H9 (cell line): ENCODE data around the gene GUCY2D. TPM values are rescaled to one million over a fixed set of nuclear protein-coding genes. Genes with fewer than 3 reads are reported as not detected.
A peak's percentile ranks its signal among the peaks of the same experiment; 100 is the strongest.

ENCODE experiments used
- DNase-seq: peaks from one replicate; pipeline ENCODE4 v3.0.0-alpha.2; 2017
- H2AFZ ChIP-seq: one replicate; pipeline ENCODE4 v1.6.1; 2013; ENCODE audit warnings: mild to moderate bottlenecking, low read length, control low read depth, moderate library complexity
- H2AK5ac ChIP-seq: 2 replicates; pipeline ENCODE4 v1.6.1; 2013; ENCODE audit warnings: low read length, control low read depth, mixed read lengths; ENCODE audit not compliant: insufficient read length
- H2BK120ac ChIP-seq: one replicate; pipeline ENCODE4 v1.6.1; 2013; ENCODE audit warnings: low read depth, mild to moderate bottlenecking, low read length, control low read depth, inconsistent platforms; ENCODE audit not compliant: poor library complexity, severe bottlenecking
- H2BK12ac ChIP-seq: 2 replicates; pipeline ENCODE4 v1.6.1; 2013; ENCODE audit warnings: low read length, control low read depth, mixed read lengths, low read depth; ENCODE audit not compliant: insufficient read length
- H2BK15ac ChIP-seq: 2 replicates; pipeline ENCODE4 v1.6.1; 2013; ENCODE audit warnings: low read depth, low read length, control low read depth
- H2BK20ac ChIP-seq: one replicate; pipeline ENCODE4 v1.6.1; 2013; ENCODE audit warnings: low read depth, mild to moderate bottlenecking, low read length, control low read depth, inconsistent platforms; ENCODE audit not compliant: poor library complexity, severe bottlenecking
- H2BK5ac ChIP-seq: 2 replicates; pipeline ENCODE4 v1.6.1; 2013; ENCODE audit warnings: low read length, control low read depth, mixed read lengths; ENCODE audit not compliant: insufficient read length
- H3K14ac ChIP-seq: 2 replicates; pipeline ENCODE4 v1.6.1; 2013; ENCODE audit warnings: low read length, control low read depth; ENCODE audit not compliant: insufficient read depth
- H3K18ac ChIP-seq: 2 replicates; pipeline ENCODE4 v1.6.1; 2013; ENCODE audit warnings: low read depth, mild to moderate bottlenecking, mixed read lengths, low read length, control low read depth; ENCODE audit not compliant: insufficient read length
- H3K23ac ChIP-seq: 2 replicates; pipeline ENCODE4 v1.6.1; 2013; ENCODE audit warnings: low read length, control low read depth, mixed read lengths, low read depth; ENCODE audit not compliant: insufficient read length
- H3K23me2 ChIP-seq: 2 replicates; pipeline ENCODE4 v1.6.1; 2013; ENCODE audit warnings: low read depth, mild to moderate bottlenecking, mixed read lengths, low read length, control low read depth; ENCODE audit not compliant: insufficient read length, poor library complexity, severe bottlenecking
- H3K27ac ChIP-seq: 2 replicates; pipeline ENCODE4 v1.5.1; 2013; ENCODE audit warnings: low read length, control low read depth, mixed read lengths, low read depth; ENCODE audit not compliant: insufficient read length
- H3K27me3 ChIP-seq: 2 replicates; pipeline ENCODE4 v1.6.1; 2013; ENCODE audit warnings: low read length, control low read depth, inconsistent platforms; ENCODE audit not compliant: insufficient read depth
- H3K4ac ChIP-seq: 2 replicates; pipeline ENCODE4 v1.6.1; 2013; ENCODE audit warnings: low read depth, mild to moderate bottlenecking, control low read depth, inconsistent platforms, low read length, moderate library complexity
- H3K4me1 ChIP-seq: 2 replicates; pipeline ENCODE4 v1.6.1; 2013; ENCODE audit warnings: low read length, control low read depth, inconsistent platforms; ENCODE audit not compliant: insufficient read depth
- H3K4me2 ChIP-seq: 2 replicates; pipeline ENCODE4 v1.6.1; 2013; ENCODE audit warnings: low read length, control low read depth, mixed read lengths; ENCODE audit not compliant: insufficient read length, insufficient read depth
- H3K56ac ChIP-seq: 2 replicates; pipeline ENCODE4 v1.6.1; 2013; ENCODE audit warnings: low read depth, mild to moderate bottlenecking, mixed read lengths, low read length, control low read depth; ENCODE audit not compliant: insufficient read length
- H3K79me1 ChIP-seq: 2 replicates; pipeline ENCODE4 v1.6.1; 2013; ENCODE audit warnings: low read depth, mild to moderate bottlenecking, moderate library complexity, low read length, control low read depth, inconsistent platforms; ENCODE audit not compliant: insufficient read depth, poor library complexity, severe bottlenecking
- H3K79me2 ChIP-seq: 2 replicates; pipeline ENCODE4 v1.6.1; 2013; ENCODE audit warnings: low read length, control low read depth, inconsistent platforms; ENCODE audit not compliant: insufficient read depth
- H3K9ac ChIP-seq: 2 replicates; pipeline ENCODE4 v1.6.1; 2013; ENCODE audit warnings: low read length, control low read depth, mixed read lengths; ENCODE audit not compliant: insufficient read length; ENCODE audit errors: extremely low read depth
- H3K9me3 ChIP-seq: one replicate; pipeline ENCODE4 v1.6.1; 2013; ENCODE audit warnings: low read depth, low read length, inconsistent platforms; ENCODE audit not compliant: control insufficient read depth
- H3T11ph ChIP-seq: one replicate; pipeline ENCODE4 v1.6.1; 2013; ENCODE audit warnings: mild to moderate bottlenecking, low read length, control low read depth, inconsistent platforms
- H4K20me1 ChIP-seq: one replicate; pipeline ENCODE4 v1.6.1; 2013; ENCODE audit not compliant: control insufficient read depth, insufficient read length, insufficient read depth
- H4K5ac ChIP-seq: 2 replicates; pipeline ENCODE4 v1.6.1; 2013; ENCODE audit warnings: low read depth, mild to moderate bottlenecking, mixed read lengths, low read length, control low read depth; ENCODE audit not compliant: insufficient read length
- H4K8ac ChIP-seq: replicated peaks from 2 replicates; pipeline ENCODE4 v1.6.1; 2013; ENCODE audit warnings: low read length, control low read depth, mixed read lengths, low read depth; ENCODE audit not compliant: insufficient read length
- H4K91ac ChIP-seq: 2 replicates; pipeline ENCODE4 v1.6.1; 2013; ENCODE audit warnings: low read depth, mild to moderate bottlenecking, moderate library complexity, mixed read lengths, low read length, control low read depth; ENCODE audit not compliant: insufficient read length
- H3K27ac Mint-ChIP-seq, 3 experiments: 2 replicates in 2 of 3; 3 replicates in 1 of 3; pipeline ENCODE4 v1.8.0; 2020 to 2021; ENCODE audit warnings: mixed read lengths in 3 of 3, mild to moderate bottlenecking in 1 of 3, moderate library complexity in 1 of 3
- H3K27me3 Mint-ChIP-seq: 2 replicates; pipeline ENCODE4 v1.8.0; 2021; ENCODE audit warnings: low read depth, mild to moderate bottlenecking, moderate library complexity, mixed read lengths
- H3K36me3 Mint-ChIP-seq, 3 experiments: 2 replicates in 2 of 3; 3 replicates in 1 of 3; pipeline ENCODE4 v1.8.0; 2020 to 2021; ENCODE audit warnings: low read depth in 3 of 3, mixed read lengths in 3 of 3; ENCODE audit not compliant: insufficient read depth in 1 of 3
- H3K4me1 Mint-ChIP-seq, 2 experiments: 2 replicates each; pipeline ENCODE4 v1.8.0; 2020; ENCODE audit warnings: mixed read lengths in 2 of 2
- H3K4me3 Mint-ChIP-seq, 2 experiments: 2 replicates in 1 of 2; 3 replicates in 1 of 2; pipeline ENCODE4 v1.8.0; 2020 to 2021; ENCODE audit warnings: mild to moderate bottlenecking in 2 of 2, mixed read lengths in 2 of 2, moderate library complexity in 1 of 2
- H3K9me3 Mint-ChIP-seq, 2 experiments: 2 replicates in 1 of 2; 3 replicates in 1 of 2; pipeline ENCODE4 v1.8.0; 2020; ENCODE audit warnings: mild to moderate bottlenecking in 2 of 2, mixed read lengths in 2 of 2, moderate library complexity in 1 of 2
- WGBS: extraction: QIAGEN DNeasy Blood & Tissue Kit; methylation state at CpG from one replicate; pipeline ENCODE4 v1.1.7; 2013; ENCODE audit warnings: missing lambda C conversion rate, low lambda C conversion rate, mixed read lengths; ENCODE audit not compliant: insufficient read length; ENCODE audit errors: extremely low coverage; 5-methylcytosine and 5-hydroxymethylcytosine counted together
- total RNA-seq: library from RNA; stranded (reverse); gene quantifications from 2 replicates; pipeline ENCODE4 v1.2.1, GENCODE V29; 2021
- TF ChIP-seq, protein P1 (sequence below): fragments of 200-600 bp; sonication (generic); conservative IDR thresholded peaks from 3 replicates; pipeline ENCODE4 v1.8.0; 2021; ENCODE audit warnings: antibody characterized with exemption, mild to moderate bottlenecking

GUCY2D gene
- total RNA-seq, 1 experiment from 2014 or later = 0.15 TPM

DNA sequence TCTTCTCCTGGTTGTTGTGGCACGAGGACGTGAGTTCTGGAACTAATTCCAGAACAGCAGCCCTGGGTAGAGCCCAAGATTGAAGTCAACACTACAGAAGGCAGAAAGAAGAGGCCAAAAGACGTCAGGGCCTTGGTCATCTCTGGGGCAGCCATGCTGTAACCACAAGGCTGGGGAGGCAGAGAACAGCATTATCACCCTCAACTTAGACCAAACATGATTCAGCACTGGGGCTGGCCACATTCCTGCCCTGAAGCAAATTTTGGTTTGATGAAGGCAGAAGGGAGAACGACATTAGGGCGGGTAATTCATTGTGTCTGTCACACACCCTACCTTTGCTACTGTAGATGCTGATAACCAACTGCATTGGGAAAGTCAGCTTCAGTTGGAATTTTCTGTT lies 26.7 kb downstream of the GUCY2D start:
- no CpG with 5 or more reads among the region's 5 CpGs for WGBS
- Histone ChIP-seq H3K27me3 (no peaks in the 10 kb centered on the region), H2AFZ (no peak overlapping the region), H4K8ac (no peak overlapping the region), H3K14ac (no peak overlapping the region), H2AK5ac (no peak overlapping the region), H3K18ac (no peak overlapping the region), H2BK5ac (no peak overlapping the region), H2BK120ac (no peak overlapping the region), H3K27ac (no peak overlapping the region), H3K23me2 (no peaks in the 10 kb centered on the region), H4K20me1 (no peaks in the 10 kb centered on the region), H2BK20ac (no peak overlapping the region), H3K56ac (no peak overlapping the region), H4K5ac (peak overlapping the region; percentile 89), H3K23ac (no peak overlapping the region), H3T11ph (no peak overlapping the region), H3K9me3 (no peaks in the 10 kb centered on the region), H3K9ac (no peak overlapping the region), H3K79me1 (no peaks in the 10 kb centered on the region), H3K4ac (no peak overlapping the region), H3K4me1 (no peaks in the 10 kb centered on the region), H4K91ac (no peak overlapping the region), H2BK15ac (no peak overlapping the region), H2BK12ac (no peak overlapping the region), H3K79me2 (no peaks in the 10 kb centered on the region), H3K4me2 (no peak overlapping the region)
- H3K9me3 Mint-ChIP-seq = no peaks in the 10 kb centered on the region
- TF ChIP-seq, protein P1, sequence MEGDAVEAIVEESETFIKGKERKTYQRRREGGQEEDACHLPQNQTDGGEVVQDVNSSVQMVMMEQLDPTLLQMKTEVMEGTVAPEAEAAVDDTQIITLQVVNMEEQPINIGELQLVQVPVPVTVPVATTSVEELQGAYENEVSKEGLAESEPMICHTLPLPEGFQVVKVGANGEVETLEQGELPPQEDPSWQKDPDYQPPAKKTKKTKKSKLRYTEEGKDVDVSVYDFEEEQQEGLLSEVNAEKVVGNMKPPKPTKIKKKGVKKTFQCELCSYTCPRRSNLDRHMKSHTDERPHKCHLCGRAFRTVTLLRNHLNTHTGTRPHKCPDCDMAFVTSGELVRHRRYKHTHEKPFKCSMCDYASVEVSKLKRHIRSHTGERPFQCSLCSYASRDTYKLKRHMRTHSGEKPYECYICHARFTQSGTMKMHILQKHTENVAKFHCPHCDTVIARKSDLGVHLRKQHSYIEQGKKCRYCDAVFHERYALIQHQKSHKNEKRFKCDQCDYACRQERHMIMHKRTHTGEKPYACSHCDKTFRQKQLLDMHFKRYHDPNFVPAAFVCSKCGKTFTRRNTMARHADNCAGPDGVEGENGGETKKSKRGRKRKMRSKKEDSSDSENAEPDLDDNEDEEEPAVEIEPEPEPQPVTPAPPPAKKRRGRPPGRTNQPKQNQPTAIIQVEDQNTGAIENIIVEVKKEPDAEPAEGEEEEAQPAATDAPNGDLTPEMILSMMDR = no peak
- H3K4me3 Mint-ChIP-seq = no peak overlapping the region
- no peaks in the 10 kb centered on the region for H3K36me3 Mint-ChIP-seq
- H3K27ac Mint-ChIP-seq = no peak overlapping the region; a peak in 1 of 7 replicates
- peaks cover 21% of the 10 kb centered on the region for H3K27me3 Mint-ChIP-seq
- H3K4me1 Mint-ChIP-seq = peaks cover 0 to 3% of the 10 kb centered on the region in 2 experiments; a peak in 2 of 4 replicates
- DNase-seq = no peak
